ENCODE results near the gene NBPF6.
"Not testable (repeated sequence)": the region's sequence is repeated elsewhere in the genome, so short reads cannot be mapped to it uniquely, and the experiment has no call there.

DNA sequence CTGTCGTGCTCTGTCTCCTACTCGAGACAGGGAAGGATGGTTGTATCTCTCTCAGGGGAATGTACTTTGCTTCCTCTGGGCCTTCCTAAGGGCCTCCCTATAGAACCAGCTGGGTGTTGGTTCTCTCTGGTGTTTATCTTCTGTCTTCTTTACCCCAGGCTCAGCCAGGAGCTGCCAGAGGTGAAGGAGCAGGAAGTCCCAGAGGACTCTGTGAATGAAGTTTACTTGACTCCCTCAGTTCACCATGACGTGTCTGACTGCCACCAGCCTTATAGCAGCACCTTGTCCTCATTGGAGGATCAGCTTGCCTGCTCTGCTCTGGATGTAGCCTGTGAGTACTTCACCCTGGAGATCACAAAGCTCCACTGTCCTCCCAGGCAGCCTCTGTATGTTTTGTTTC, 11.6 kb downstream of the NBPF6 start:
- TF ChIP-seq, protein P1, sequence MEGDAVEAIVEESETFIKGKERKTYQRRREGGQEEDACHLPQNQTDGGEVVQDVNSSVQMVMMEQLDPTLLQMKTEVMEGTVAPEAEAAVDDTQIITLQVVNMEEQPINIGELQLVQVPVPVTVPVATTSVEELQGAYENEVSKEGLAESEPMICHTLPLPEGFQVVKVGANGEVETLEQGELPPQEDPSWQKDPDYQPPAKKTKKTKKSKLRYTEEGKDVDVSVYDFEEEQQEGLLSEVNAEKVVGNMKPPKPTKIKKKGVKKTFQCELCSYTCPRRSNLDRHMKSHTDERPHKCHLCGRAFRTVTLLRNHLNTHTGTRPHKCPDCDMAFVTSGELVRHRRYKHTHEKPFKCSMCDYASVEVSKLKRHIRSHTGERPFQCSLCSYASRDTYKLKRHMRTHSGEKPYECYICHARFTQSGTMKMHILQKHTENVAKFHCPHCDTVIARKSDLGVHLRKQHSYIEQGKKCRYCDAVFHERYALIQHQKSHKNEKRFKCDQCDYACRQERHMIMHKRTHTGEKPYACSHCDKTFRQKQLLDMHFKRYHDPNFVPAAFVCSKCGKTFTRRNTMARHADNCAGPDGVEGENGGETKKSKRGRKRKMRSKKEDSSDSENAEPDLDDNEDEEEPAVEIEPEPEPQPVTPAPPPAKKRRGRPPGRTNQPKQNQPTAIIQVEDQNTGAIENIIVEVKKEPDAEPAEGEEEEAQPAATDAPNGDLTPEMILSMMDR (conservative IDR thresholded peaks at IDR 0.05; ENCODE audit: low read depth, low read length), result not testable (repeated sequence)
- not testable (repeated sequence) for TF ChIP-seq EZH2 (IDR thresholded peaks at IDR 0.05; ENCODE audit: borderline replicate concordance, low read depth, low read length, poor library complexity, severe bottlenecking)

All from A673 (cell line).